Chondrocyte (in vitro differentiated cells): Measurements from ENCODE around the gene ACSS2. TPM values are rescaled to one million over a fixed set of nuclear protein-coding genes. Genes with fewer than 3 reads are reported as not detected.

Experiments
- DNase-seq: peaks from one replicate; pipeline ENCODE4 v3.0.0; 2021; ENCODE audit warnings: mixed read lengths, low spot score
- H3K27ac Mint-ChIP-seq: one replicate; pipeline ENCODE4 v1.8.0; 2021; ENCODE audit warnings: mild to moderate bottlenecking, moderate library complexity, mixed read lengths; ENCODE audit not compliant: unreplicated experiment
- H3K27me3 Mint-ChIP-seq: 2 replicates; pipeline ENCODE4 v1.8.0; 2021; ENCODE audit warnings: low read depth, mixed read lengths
- H3K36me3 Mint-ChIP-seq: 2 replicates; pipeline ENCODE4 v1.8.0; 2021; ENCODE audit warnings: low read depth, mixed read lengths
- H3K4me1 Mint-ChIP-seq: 2 replicates; pipeline ENCODE4 v1.8.0; 2021; ENCODE audit warnings: low read depth, mild to moderate bottlenecking, mixed read lengths
- H3K4me3 Mint-ChIP-seq: one replicate; pipeline ENCODE4 v1.8.0; 2021; ENCODE audit warnings: mild to moderate bottlenecking, moderate library complexity, mixed read lengths; ENCODE audit not compliant: unreplicated experiment
- H3K9me3 Mint-ChIP-seq: 2 replicates; pipeline ENCODE4 v1.8.0; 2021; ENCODE audit warnings: low read depth, mixed read lengths
- CTCF ChIP-seq: fragments of 200-600 bp; sonication (generic); IDR thresholded peaks from 2 replicates; pipeline ENCODE4 v1.5.0; 2021; ENCODE audit warnings: antibody characterized with exemption, mild to moderate bottlenecking, moderate library complexity
- total RNA-seq: library from RNA; stranded (reverse); gene quantifications from 3 replicates; pipeline ENCODE4 v1.2.1, GENCODE V29; 2021

Gene ACSS2
- total RNA-seq, 1 donor from 2014 or later, result 31.8 TPM

- Mint-ChIP-seq H3K27me3 (no peaks in the 10 kb centered on the region), H3K4me3 (no peak overlapping the region), H3K4me1 (no peaks in the 10 kb centered on the region), H3K27ac (no peak overlapping the region), H3K9me3 (no peaks in the 10 kb centered on the region), H3K36me3 (peaks cover 29% of the 10 kb centered on the region)
- no peak for DNase-seq
- no peak for TF ChIP-seq CTCF
These were observed 17.0 kb upstream of the ACSS2 start for GRCh38 chr20:34859367-34859766.

- no peak for DNase-seq
- H3K9me3 Mint-ChIP-seq, result no peaks in the 10 kb centered on the region
- H3K27ac Mint-ChIP-seq, result no peak overlapping the region
- TF ChIP-seq CTCF, result no peak
- H3K4me3 Mint-ChIP-seq, result no peak overlapping the region
- no peaks in the 10 kb centered on the region for H3K4me1 Mint-ChIP-seq
- H3K36me3 Mint-ChIP-seq, result peaks cover 29% of the 10 kb centered on the region
- no peaks in the 10 kb centered on the region for H3K27me3 Mint-ChIP-seq
These were observed 16.4 kb upstream of the ACSS2 start for GRCh38 chr20:34859826-34860545.

GRCh38 chr20:34861386-34862084, 14.9 kb upstream of the ACSS2 start:
- Mint-ChIP-seq H3K9me3 (no peaks in the 10 kb centered on the region), H3K27me3 (no peaks in the 10 kb centered on the region), H3K27ac (no peak overlapping the region), H3K4me3 (no peak overlapping the region), H3K4me1 (no peaks in the 10 kb centered on the region), H3K36me3 (peaks cover 29% of the 10 kb centered on the region)
- no peak for TF ChIP-seq CTCF
- no peak for DNase-seq

GRCh38 chr20:34862724-34863123, 13.7 kb upstream of the ACSS2 start:
- H3K27ac Mint-ChIP-seq, result no peak overlapping the region
- no peak for TF ChIP-seq CTCF
- DNase-seq, result no peak
- no peaks in the 10 kb centered on the region for H3K9me3 Mint-ChIP-seq
- H3K27me3 Mint-ChIP-seq, result no peaks in the 10 kb centered on the region
- peaks cover 23% of the 10 kb centered on the region for H3K36me3 Mint-ChIP-seq
- no peaks in the 10 kb centered on the region for H3K4me1 Mint-ChIP-seq
- H3K4me3 Mint-ChIP-seq, result no peak overlapping the region

- no peaks in the 10 kb centered on the region for H3K9me3 Mint-ChIP-seq
These were observed 12.9 kb upstream of the ACSS2 start for GRCh38 chr20:34863421-34863965.

More at GRCh38 chr20:34863421-34863965, 12.9 kb upstream of the ACSS2 start:
- no peaks in the 10 kb centered on the region for H3K4me1 Mint-ChIP-seq
- DNase-seq, result no peak
- no peaks in the 10 kb centered on the region for H3K27me3 Mint-ChIP-seq
- peaks cover 20% of the 10 kb centered on the region for H3K36me3 Mint-ChIP-seq
- H3K4me3 Mint-ChIP-seq, result no peak overlapping the region
- H3K27ac Mint-ChIP-seq, result no peak overlapping the region
- no peak for TF ChIP-seq CTCF
